HG03520 (cell line): ENCODE results near the gene RASAL1.

Experiments
- ATAC-seq: cut with Tn5 transposase; IDR thresholded peaks from one replicate; pipeline ENCODE4 v1.9.1; 2021; ENCODE audit warnings: mild to moderate bottlenecking, moderate library complexity; ENCODE audit not compliant: unreplicated experiment

The RASAL1 gene

GRCh38 chr12:113061061-113061694, 74.4 kb downstream of the RASAL1 start:
- ATAC-seq, result no peak

GRCh38 chr12:113060336-113060960, 75.1 kb downstream of the RASAL1 start:
- no peak for ATAC-seq

- ATAC-seq, result no peak
Observed at GRCh38 chr12:113059071-113059595, 76.4 kb downstream of the RASAL1 start.

- ATAC-seq, result no peak
Observed at GRCh38 chr12:113058553-113058952, 77.0 kb downstream of the RASAL1 start.

GRCh38 chr12:113057565-113058485, 77.7 kb downstream of the RASAL1 start:
- ATAC-seq, result no peak

GRCh38 chr12:113056631-113057488, 78.7 kb downstream of the RASAL1 start, which contains the start of gene DTX1:
Gene DTX1 (plus strand): TSS chr12:113056730. CDS start chr12:113058193, 1,463 bp downstream.
- ATAC-seq, result no peak

GRCh38 chr12:113056381-113056630, 79.3 kb downstream of the RASAL1 start:
- ATAC-seq, result no peak

- ATAC-seq, result no peak
Observed at GRCh38 chr12:113055594-113056380, 79.8 kb downstream of the RASAL1 start.

GRCh38 chr12:113054948-113055486, 80.5 kb downstream of the RASAL1 start:
- no peak for ATAC-seq

- no peak for ATAC-seq
Observed at GRCh38 chr12:113052326-113052725, 83.2 kb downstream of the RASAL1 start.

GRCh38 chr12:113051759-113052158, 83.8 kb downstream of the RASAL1 start:
- ATAC-seq, result no peak

- ATAC-seq, result no peak
Observed at GRCh38 chr12:113050795-113051194, 84.8 kb downstream of the RASAL1 start.

GRCh38 chr12:113049976-113050742, 85.4 kb downstream of the RASAL1 start:
- no peak for ATAC-seq
